HG02759 (cell line): ENCODE data around the gene KRTAP21-3.
"Not testable (repeated sequence)": the region's sequence is repeated elsewhere in the genome, so short reads cannot be mapped to it uniquely, and the experiment has no call there.

Experiments used
- ATAC-seq: cut with Tn5 transposase; IDR thresholded peaks from one replicate; pipeline ENCODE4 v1.9.1; 2021; ENCODE audit warnings: mild to moderate bottlenecking, moderate library complexity; ENCODE audit not compliant: unreplicated experiment

The KRTAP21-3 gene, protein sequence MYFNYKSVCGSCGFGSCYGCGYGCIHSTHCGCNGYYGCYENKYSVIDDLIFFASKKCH

DNA sequence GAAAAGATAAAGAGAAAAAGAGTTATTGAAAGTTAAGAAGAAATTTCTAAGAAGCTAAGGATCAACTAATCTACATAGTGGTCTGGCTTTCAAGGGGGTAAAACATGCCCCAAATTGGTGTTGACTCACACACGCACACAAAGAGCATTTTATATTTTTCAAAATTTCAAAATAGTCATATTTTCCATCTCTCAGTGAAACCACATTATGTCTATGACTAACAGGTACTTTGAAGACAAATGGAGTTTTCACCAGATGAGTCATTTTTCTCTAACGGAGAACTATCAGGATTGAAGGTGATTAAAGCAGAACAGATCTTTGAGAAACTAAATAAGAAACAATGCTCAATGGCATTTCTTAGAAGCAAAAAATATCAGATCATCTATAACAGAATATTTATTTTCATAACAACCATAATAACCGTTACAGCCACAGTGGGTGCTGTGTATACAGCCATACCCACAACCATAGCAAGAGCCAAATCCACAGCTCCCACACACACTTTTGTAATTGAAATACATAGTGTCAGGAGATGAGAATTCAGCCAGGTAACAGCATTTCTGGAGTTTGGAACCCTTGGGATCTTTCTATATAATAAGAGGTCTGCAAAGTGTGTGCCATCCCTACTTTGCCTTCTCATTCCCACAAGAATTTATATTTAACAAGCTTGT is at the start of gene KRTAP21-3:
TSS of gene KRTAP21-3 (minus strand) at position 539 of the 671 bp plus-strand sequence. CDS start at position 521, 18 bp downstream.
- peak; percentile 50 for ATAC-seq

DNA sequence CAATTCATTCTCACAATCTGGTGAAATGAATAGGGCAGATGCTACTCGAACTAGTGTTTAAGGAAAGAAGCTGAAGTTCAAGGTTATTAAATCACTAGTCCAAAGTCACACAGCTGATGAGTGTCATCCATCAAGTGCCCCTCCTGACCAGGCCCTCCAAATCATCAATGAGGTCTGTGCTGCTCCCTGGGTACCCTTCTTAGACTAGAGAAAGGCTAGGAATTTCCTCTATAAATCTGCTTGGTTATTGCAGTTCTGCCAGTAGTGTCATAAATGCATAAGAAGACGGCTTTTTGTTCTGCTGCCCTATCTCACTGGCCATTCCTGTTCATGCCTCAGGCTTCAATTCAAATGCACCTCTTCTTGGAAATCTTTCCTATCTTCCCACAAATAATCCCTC is 42.2 kb upstream of the KRTAP21-3 start:
- ATAC-seq = no peak

DNA sequence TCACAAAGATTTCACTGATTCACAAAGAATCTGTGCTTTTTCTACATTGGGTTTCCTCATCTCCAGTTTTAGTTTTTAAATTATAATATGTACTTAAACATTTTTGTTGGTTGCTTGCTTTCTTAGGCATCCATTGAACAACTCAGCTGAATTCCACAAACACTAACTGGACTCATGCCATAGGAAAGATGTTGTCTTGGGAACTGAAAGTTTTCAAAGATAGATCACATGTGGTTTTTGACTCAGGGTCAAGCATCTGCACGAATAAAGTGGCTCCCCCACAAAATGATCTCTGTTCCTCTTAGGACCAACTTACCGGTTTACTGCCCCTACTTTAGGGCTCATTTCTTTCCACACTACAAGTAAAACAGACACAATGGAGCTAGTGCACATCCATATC is 39.7 kb upstream of the KRTAP21-3 start:
- no peak for ATAC-seq

DNA sequence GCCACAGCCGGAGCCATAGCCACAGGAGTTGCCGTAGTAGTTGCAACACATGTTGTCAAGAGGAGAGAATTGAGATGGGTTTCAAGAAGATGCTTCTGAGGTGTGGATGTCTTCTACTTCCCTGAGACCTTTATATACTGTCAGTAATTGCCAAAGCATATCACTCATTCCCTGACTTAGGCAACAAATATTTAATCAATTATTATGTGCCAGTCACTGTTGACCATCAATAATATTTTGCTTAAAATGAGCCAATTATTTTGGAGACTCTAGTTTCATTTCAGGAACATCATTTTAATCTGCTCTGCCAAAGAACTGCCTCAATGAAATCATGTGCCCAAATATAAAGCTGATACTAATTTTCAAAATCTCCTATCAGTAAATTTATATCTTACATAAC is 36.8 kb upstream of the KRTAP21-3 start, which contains the start of gene KRTAP21-1:
TSS of gene KRTAP21-1 (minus strand) at position 101 of the 400 bp plus-strand sequence. CDS start at position 51, 50 bp downstream.
- not testable (repeated sequence) for ATAC-seq

DNA sequence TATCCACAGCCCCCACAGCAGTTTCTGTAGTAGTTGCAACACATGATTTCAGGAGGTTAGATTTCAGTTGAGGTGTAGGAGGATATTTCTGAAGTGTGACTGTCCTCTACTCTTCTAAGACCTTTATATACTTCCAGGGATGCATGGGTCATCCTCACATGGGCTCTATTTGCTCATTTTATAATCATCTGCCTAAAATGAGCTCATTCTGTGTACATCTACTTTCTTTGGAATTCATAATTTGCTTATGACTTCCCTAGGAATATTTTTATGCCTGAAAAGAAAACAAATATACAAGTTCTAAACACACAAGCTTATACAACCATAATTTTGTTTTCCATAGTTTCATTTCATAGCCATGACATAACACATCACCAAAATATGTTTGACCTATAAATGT is 28.6 kb upstream of the KRTAP21-3 start, which contains the start of gene KRTAP21-2:
TSS of gene KRTAP21-2 (minus strand) at position 101 of the 400 bp plus-strand sequence. CDS start at position 44, 57 bp downstream.
- no peak for ATAC-seq

DNA sequence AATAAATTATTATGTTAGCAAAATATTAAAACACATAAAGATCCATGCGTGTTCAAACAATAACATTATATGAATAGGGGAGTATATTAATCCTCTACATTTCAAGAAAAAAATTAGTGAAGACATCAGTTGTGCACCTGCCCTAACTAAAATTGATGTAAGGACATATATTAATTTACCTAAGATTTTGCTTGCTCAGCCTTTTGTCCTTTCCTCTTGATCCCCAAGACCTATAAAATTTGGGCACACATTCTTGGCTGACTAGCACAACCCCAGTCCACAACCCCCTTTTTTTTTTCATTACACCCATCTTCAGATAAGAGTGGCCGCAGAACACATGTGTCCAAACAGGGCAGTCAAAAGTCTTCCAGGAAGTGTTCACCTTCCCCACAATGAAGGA is 21.9 kb upstream of the KRTAP21-3 start:
- ATAC-seq = no peak

DNA sequence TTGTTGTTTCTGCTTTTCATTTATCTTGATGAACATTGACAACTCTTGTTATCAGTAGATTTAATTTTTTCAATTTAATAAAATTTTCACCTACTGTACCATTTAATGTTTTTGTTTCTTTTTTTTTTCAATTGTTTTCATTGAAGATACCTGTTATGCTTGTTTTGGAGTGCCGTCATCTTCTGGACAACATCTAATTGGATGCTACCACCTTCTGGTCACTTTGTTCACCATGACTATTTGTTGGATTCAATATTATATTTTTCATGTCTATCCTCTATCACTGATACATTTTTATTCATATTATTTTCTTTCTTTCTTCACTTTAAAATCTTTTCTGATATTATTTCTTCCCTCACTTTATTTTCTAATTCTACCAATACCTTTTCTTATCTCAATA is 14.4 kb upstream of the KRTAP21-3 start:
- no peak for ATAC-seq

DNA sequence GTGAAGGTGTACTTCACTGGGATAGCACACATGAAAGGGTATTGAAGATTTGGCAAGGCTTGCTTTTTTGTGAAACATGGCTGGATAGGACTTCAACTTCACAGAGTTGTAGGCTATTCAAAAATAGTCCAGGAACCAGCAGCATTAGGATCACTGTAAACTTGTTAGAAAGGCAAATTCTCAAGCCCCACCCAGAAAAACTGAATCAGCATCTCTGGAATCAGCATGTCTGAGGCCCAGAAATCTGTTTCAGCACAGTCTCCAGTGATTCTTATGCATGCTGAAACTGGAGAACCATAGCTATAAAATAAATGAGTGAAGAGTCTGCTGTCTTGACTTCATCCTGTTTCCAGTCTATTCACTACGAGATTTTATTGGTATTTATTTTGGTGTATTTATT is 8.1 kb upstream of the KRTAP21-3 start:
- ATAC-seq = no peak

DNA sequence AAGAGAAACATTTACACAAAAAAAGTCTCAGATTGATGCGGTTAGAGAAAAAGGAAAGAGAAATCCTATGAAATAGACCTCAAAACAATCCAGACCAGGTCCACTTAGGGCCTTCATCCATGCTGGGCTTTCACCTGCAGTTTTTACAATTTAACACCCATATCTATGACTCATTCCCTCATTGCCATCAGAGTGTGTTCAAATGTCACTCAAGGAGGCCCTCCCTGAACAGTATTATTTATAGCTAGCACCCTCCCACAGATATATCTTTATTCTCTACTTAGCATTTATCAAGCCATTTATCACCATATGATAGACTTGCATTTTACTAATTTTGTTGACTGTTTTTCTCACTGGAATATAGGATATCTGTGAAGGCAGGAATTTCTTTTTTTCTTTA is 824 bp upstream of the KRTAP21-3 start:
- ATAC-seq = no peak

DNA sequence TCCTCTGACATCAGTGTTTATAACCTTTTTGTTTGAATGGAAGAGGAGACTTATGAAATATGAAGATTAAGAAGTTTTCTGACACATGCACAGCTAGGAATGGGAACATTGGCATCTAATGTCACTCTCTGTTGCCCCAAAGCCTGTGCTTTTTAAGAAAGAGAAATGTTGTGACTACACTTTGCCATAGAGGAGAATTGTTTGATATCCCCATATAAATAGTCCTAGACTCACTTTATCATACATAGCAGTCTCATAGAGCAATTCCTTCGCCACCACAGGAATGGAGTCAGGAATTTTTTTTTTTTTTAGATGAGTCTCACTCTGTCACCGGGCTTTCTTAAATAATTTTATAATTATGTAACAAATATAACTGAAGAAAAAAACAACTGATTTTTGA is 1.5 kb downstream of the KRTAP21-3 start:
- ATAC-seq = no peak

DNA sequence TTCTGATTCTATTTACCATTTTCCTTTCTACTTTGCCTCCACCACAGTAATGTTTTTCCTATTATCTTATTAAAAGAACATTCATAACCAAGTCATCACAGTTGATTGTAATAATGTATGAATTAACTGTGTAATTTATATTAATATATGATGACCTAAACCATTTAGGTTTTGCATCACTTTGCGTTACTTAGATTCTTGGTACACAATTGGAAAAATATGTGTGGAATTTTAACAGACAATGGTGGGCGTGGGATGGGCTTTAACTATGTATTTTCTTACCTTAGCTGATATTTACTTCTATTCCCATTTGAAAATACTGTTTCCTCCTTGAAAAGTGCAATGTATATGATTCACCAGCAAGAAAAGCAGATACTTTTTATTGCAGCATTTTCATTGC is 3.6 kb downstream of the KRTAP21-3 start:
- no peak for ATAC-seq

DNA sequence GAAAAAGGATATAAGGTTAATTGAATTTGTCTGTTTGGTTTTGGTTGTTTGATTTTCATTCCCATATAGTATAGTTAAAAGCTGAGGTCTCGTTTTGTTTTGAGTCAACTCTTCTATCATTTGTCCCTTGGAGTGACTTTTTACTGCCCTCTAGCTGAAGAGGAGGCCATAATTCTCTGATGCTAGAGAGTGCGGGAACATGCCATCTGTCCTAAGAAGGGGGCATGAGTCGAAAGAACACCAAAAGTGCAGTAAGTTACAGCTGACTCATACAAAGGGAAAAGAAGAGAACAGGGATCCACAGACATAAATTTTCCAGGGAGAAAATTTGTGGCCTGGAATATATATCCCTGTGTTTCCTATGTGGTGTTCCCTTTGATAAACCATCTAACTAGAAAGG is 4.1 kb downstream of the KRTAP21-3 start:
- ATAC-seq = no peak

DNA sequence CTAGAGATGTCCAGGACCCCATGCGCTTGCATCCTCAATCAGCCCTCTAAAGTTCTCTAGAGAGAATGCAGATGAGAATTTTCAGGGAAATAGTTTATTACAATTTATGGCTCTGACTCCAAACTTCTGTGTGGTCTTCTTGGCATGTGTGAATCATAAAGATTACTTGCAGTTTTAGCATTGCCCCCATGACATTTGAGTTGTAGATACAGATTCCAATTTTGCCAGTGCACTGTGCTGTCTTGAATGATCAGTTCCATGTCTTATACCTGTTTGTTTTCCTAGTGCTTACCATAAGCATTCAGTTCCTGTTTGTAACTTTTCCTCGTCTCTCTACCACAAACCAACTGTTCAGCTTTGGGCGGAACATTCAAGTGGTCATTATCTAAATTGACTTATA is 4.8 kb downstream of the KRTAP21-3 start:
- ATAC-seq = no peak

DNA sequence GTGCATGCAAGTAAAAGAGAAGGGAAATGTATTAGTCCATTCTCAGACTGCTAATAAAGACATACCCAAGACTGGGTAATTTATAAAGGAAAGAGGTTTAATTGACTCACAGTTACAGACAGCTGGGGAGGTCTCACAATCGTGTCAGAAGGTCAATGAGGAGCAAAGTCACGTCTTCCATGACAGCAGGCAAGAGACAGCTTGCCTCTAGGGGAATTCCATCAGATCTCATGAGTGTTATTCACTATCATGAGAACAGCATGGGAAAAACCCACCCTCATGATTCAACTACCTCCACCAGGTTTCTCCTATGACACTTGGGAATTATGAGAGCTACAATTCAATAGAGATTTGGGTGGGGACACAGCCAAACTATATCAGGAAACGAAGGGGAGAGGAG is 8.1 kb downstream of the KRTAP21-3 start:
- ATAC-seq = no peak

DNA sequence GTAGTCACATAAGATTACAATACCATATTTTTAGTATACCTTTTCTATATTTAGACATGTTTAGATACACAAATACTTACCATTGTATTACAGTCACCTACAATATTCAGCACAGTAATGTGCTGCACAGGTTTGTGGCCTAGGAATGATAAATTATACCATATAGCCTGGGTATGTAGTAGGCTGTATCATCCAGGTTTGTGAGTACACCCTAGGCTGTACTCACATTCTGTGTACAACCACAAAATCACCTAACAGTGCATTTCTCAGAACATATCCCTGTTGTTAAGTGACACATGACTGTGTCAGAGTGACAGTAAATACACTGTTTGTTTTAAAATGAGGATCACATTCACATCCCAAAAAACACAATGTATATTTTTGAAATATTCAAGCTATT is 11.2 kb downstream of the KRTAP21-3 start:
- ATAC-seq = no peak

DNA sequence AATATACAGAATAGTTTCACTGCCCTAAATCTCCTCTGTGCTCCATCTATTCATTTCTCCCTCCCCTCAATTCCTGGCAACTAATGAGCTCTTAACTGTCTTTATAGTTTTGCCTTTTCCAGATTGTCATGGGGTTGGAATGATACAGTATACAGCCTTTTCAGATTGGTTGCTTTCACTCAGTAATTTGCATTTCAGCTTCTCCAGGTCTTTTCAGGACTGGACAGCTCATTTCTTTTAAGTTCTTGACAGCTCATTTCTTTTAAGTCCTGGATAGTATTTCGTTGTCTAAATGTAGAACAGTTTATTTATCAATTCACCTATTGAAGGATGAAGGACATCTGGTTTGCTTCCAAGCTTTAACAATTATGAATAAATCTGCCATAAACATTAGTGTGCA is 22.6 kb downstream of the KRTAP21-3 start:
- ATAC-seq = no peak

DNA sequence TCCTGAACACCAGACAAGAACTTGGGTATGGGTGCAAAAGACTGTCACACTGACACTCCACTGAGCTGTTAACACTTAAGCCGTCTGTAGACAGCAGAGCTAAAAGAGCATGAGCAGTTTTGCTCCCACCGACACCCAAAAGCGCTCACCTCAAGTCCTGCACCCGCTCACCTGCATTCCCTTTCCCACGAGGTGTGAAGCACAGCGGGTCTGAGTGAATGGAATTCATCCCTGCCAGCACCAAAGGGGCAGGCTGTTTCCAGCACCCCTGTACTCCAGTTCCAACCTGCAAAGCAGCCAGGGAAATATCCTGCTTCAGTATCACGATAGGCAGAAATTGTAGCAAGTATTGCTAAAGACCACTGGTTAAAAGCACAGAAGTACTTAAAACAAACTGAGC is 28.8 kb downstream of the KRTAP21-3 start:
- ATAC-seq = no peak

DNA sequence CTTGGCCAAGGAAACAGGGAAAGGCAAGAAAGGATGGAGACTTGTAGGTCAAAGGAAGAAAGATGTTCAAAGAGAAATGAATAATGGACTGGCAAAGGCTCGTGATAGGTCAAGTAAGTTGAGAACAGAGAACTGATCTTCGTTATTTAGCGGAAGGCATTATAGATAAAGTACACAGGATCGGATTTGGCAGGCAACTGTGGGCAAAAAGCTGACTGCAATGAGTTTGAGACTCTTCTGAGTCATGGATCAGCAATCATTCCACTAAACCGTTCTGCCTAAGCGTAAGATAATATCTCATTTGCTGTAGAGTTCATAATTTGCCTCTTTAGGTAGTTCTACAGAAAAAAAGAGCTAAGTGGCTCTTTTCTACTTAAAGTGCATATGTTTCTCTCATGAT is 34.1 kb downstream of the KRTAP21-3 start:
- ATAC-seq = no peak

DNA sequence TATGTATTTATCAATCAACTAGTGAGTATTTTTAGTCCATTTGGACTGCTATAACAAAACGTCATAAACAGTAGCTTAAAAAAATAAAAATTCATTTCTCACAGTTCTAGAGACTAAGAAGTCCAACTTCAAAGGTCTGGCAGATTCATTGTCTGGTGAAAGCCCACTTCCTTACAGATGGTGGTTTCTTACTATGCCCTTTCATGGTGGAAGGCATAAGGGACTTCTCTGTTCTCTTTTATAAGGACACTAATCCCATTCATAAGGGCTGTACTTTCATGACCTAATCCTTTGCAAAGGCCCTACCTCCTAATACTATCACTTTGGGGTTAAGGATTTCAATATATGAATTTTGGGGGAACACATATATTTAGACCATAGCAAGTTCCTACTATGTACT is 38.0 kb downstream of the KRTAP21-3 start:
- no peak for ATAC-seq

DNA sequence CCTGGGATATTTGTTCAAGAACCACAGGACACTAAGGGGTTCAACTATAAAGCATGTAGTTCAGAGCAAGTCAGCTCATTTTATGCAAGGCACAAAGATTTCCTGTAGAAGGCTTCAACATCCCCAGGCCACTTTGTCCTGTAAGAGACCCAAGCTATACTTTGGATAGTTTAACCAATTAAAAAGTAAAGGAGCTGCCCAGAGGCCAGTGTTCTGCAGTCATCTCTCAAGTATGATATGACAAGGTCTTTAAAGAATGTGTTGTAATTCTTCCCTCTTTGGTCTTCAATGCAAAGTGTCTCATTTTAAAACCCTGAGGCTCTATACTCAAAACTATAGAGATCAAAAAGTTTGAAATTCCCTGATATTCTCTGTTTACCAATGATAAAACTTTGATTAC is 41.8 kb downstream of the KRTAP21-3 start:
- ATAC-seq = no peak

DNA sequence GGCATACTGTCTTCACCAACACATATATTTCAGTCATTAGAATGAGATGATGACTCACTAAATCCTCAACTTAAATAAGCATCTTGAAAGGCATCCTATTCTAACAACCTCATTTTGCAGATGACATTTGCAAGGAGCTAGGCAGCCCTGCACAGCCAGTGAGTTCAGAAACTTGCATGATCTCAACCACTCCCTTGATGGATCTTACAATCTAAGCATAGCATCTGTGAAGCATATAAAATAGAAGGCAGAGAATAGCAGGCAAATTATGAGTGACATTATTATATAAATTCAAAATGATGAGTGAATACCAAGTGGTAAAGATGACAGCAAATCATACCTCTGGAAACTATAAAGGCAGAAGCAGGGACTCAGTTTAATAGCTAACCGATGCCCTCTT is 44.3 kb downstream of the KRTAP21-3 start:
- no peak for ATAC-seq

DNA sequence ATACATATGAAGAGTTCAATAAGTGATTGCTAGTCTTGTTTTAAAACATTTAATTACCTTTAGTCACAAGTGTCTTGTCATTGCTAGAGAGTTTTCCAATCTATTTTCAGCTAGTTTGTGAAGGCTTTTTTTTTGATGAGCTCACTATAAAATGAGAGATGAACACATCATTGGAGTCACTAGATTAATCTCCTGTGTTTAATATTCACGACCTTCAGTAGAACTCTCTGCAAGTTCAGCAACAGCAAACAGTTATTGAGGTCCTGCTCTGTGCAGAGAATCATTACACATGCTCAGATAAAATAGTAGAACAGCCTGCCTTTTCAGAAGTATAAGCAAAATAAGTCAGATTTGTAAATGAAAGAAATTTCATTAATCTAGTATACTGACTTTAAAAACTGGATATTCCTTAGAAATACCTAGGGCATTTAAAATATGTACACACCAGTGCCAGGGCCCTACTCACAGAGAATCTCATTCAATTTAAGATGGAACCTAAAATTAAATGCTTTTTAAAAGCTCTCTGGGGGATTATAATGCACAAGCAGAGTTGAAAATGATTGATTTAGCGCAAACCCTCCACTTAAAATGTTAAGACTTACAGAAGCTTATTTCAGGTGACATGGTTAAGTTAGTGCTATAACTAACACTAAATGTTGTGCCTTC is 45.5 kb downstream of the KRTAP21-3 start:
- ATAC-seq = no peak
